Pancreas (tissue), 10 donors: Measurements from ENCODE around the gene ERF. TPM values are rescaled to one million over a fixed set of nuclear protein-coding genes. Genes with fewer than 3 reads are reported as not detected.

Experiments used
- ATAC-seq, 4 donors: fragments of 200-7000 bp; cut with Tn5 transposase; one replicate each; pipeline versions ENCODE4 v1.8.0 to v1.9.1; 2020; ENCODE audit warnings: mild to moderate bottlenecking in 4 of 4, moderate library complexity in 4 of 4
- DNase-seq, 6 donors: peaks; one replicate each; pipeline ENCODE4 v3.0.0-alpha.2; 2020
- FAIRE-seq: peaks from 2 replicates; lab custom pipeline; 2012; peaks lifted over from hg19 to GRCh38; lab: Jason Lieb, UNC
- H3K27ac ChIP-seq, 4 donors: fragments of 200-600 bp; sonication (generic); 1 replicate in 3 of 4; 2 replicates in 1 of 4; pipeline versions ENCODE4 v1.5.0 to v1.8.0; 2020
- H3K27me3 ChIP-seq, 4 donors: fragments of 200-600 bp; one replicate each; pipeline ENCODE4 v1.8.0; 2021
- H3K36me3 ChIP-seq, 3 donors: fragments of 200-600 bp; sonication (generic) in 1 of 3; one replicate each; pipeline versions ENCODE4 v1.5.0 to v1.8.0; 2020 to 2021
- H3K4me1 ChIP-seq, 3 donors: fragments of 200-600 bp; one replicate each; pipeline ENCODE4 v1.8.0; 2021
- H3K4me3 ChIP-seq, 4 donors: fragments of 200-600 bp; sonication (generic) in 2 of 4; one replicate each; pipeline versions ENCODE4 v1.5.0 to v1.8.0; 2020 to 2021
- H3K9me3 ChIP-seq, 4 donors: fragments of 200-600 bp; one replicate each; pipeline ENCODE4 v1.8.0; 2021
- CTCF ChIP-seq, 4 donors: fragments of 200-600 bp; sonication (generic) in 3 of 4; IDR thresholded peaks; one replicate each; pipeline versions ENCODE4 v1.5.0 to v1.8.0; 2021; ENCODE audit warnings: antibody characterized with exemption in 4 of 4
- WGBS, 2 donors: extraction: QIAGEN DNeasy Blood & Tissue Kit; methylation state at CpG; one replicate each; pipeline ENCODE4 v1.1.7; 2013; 5-methylcytosine and 5-hydroxymethylcytosine counted together
- intact Hi-C, 3 donors: fragments of 100-400 bp; cut with DNase I; formaldehyde crosslinking; loops; one replicate each; pipeline versions ENCODE4 v1.11.1 to v1.14.2; 2022
- polyA plus RNA-seq, 2 donors: library from polyadenylated mRNA; stranded (reverse); fragments of 200-250 nt; gene quantifications; one replicate each; pipeline ENCODE4 v1.2.3, GENCODE V29; 2013
- total RNA-seq, 6 donors: library from RNA; stranded (reverse); fragmentation: NEBNext Ultra II Directional in 4 of 6; extraction: Animal tissue kit (Norgen Biotek cat#: 25700) in 4 of 6; gene quantifications; one replicate each; pipeline versions ENCODE4 v1.2.1 to v1.2.4, GENCODE V29; 2021 to 2023
- donor health status: healthy with polysubstance abuse.
- donor health status: DM: no; HTN: no; CAD: no; lungs with moderate emphysema.
- donor health status: DM: no; HTN: no; CAD: no.
- donor health status: control.
- donor health status: control.
- donor health status: Bipolar disorder and iron deficiency.
- donor health status: DM: yes; HTN: yes; CAD: no.
- donor health status: DM: no; HTN: no; CAD: no.
- donor health status: DM: no; HTN: no; CAD: no.
- donor health status: DM: yes; HTN: yes; CAD: no.

The ERF gene
- total and polyA plus RNA-seq, 8 donors, result 20.5 to 48.5 (median 22.9) TPM

GRCh38 chr19:42248270-42249148 lies 6.4 kb downstream of the ERF start:
- no peak overlapping the region for H3K4me3 ChIP-seq
- H3K36me3 ChIP-seq, result peaks cover 0 to 15% (median 9%) of the 10 kb centered on the region in 3 donors
- DNase-seq (peak in 4 of 6 donors; percentile 23 to 76 (median 56)), FAIRE-seq (no peak), ATAC-seq (no peak)
- TF ChIP-seq CTCF (IDR thresholded peaks at IDR 0.05), result no peak
- no peaks in the 10 kb centered on the region for H3K9me3 ChIP-seq
- intact Hi-C loops, result loop anchor here in 1 of 3 donors (10.0 kb wide), 2 partner anchors 46 to 186 kb away; no protein-coding TSS in a partner anchor
- H3K27ac ChIP-seq, result no peak overlapping the region
- 88 to 89% methylated on average over 40 to 41 of the region's 41 CpGs for WGBS, 2 donors
- no peaks in the 10 kb centered on the region for H3K27me3 ChIP-seq
- peaks cover 0 to 20% (median 0%) of the 10 kb centered on the region in 3 donors for H3K4me1 ChIP-seq

DNA sequence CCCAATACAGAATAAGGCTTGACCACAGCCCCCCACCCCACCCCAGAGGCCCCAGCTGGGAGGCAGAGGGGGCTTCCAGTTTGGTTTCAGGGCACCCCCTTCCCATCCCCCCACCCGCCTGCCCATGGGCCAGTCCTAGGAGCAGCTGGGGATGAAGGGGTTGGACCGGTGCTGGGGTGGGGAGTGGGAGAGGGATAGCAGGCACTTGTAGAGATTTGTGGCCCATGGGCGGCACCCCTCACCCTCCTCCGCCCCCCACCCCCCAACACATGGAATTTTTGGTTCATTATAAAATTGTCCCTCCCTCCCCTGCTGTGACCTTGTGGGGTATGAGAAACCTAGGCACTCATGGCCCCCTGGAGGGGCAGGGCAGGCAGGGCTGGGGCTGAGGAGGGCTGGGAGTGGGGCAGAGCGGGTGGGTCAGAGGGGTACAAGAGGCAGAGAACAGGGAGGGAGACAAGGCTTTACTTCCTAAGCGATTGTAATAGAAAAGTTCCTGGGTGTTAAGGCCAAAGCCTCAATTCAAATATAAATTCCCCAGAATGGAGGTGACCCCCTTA lies 7.2 kb downstream of the ERF start:
- H3K36me3 ChIP-seq, result peaks cover 0 to 15% (median 9%) of the 10 kb centered on the region in 3 donors
- no peaks in the 10 kb centered on the region for H3K9me3 ChIP-seq
- TF ChIP-seq CTCF (IDR thresholded peaks at IDR 0.05), result no peak
- FAIRE-seq (no peak), ATAC-seq (no peak), DNase-seq (peak in 2 of 6 donors; percentile 30 to 55)
- H3K27ac ChIP-seq, result no peak overlapping the region
- WGBS, 2 donors, result 90 to 93% methylated on average over 6 of the region's 6 CpGs
- no peak overlapping the region for H3K4me3 ChIP-seq
- intact Hi-C loops, result loop anchor here in 1 of 3 donors (10.0 kb wide), 2 partner anchors 47 to 187 kb away; no protein-coding TSS in a partner anchor
- peaks cover 0 to 17% (median 0%) of the 10 kb centered on the region in 3 donors for H3K4me1 ChIP-seq
- H3K27me3 ChIP-seq, result no peaks in the 10 kb centered on the region

DNA sequence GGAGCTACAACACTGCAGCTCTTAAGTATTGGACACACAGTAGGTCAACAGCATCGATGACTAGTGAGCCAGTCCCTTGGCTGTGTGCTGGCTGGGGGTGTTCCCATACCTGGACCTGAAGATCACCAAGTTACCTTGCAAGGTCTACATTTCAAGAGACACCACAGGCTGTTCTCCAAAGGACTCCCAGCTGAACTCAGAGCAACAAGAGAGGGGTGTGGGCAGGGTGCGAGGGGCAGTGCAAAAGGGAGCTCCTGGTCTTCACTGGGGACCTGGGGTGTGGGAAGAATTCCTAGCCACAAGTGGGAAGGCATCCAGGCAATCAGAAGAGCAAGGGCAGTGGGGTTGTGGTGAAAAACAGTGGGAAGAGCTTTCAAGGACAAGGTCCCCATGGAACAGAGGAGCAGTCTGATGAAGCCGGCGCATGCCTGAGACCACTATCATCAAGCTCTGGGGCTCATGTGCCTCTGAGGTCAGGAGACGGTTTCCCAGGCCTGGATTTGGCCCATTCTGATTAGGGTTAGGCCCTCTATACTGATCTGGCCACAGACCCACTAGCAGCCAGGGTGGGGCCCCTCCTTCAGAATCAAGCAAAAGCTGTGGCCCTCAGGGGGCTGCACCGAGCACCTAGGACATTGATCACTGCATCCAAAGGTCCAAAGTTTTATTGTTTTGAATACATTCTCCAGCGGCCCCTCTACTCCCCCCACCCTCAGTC lies 7.8 kb downstream of the ERF start:
- no peak for TF ChIP-seq CTCF (IDR thresholded peaks at IDR 0.05)
- DNase-seq (no peak), FAIRE-seq (no peak), ATAC-seq (no peak)
- no peaks in the 10 kb centered on the region for H3K9me3 ChIP-seq
- no peak overlapping the region for H3K4me3 ChIP-seq
- peaks cover 0 to 11% (median 0%) of the 10 kb centered on the region in 3 donors for H3K4me1 ChIP-seq
- 67 to 71% methylated on average over 7 of the region's 7 CpGs for WGBS, 2 donors
- no peaks in the 10 kb centered on the region for H3K27me3 ChIP-seq
- peaks cover 0 to 15% (median 9%) of the 10 kb centered on the region in 3 donors for H3K36me3 ChIP-seq
- H3K27ac ChIP-seq, result no peak overlapping the region
- intact Hi-C loops, result loop anchor here in 1 of 3 donors (10.0 kb wide), 2 partner anchors 48 to 188 kb away; no protein-coding TSS in a partner anchor

DNA sequence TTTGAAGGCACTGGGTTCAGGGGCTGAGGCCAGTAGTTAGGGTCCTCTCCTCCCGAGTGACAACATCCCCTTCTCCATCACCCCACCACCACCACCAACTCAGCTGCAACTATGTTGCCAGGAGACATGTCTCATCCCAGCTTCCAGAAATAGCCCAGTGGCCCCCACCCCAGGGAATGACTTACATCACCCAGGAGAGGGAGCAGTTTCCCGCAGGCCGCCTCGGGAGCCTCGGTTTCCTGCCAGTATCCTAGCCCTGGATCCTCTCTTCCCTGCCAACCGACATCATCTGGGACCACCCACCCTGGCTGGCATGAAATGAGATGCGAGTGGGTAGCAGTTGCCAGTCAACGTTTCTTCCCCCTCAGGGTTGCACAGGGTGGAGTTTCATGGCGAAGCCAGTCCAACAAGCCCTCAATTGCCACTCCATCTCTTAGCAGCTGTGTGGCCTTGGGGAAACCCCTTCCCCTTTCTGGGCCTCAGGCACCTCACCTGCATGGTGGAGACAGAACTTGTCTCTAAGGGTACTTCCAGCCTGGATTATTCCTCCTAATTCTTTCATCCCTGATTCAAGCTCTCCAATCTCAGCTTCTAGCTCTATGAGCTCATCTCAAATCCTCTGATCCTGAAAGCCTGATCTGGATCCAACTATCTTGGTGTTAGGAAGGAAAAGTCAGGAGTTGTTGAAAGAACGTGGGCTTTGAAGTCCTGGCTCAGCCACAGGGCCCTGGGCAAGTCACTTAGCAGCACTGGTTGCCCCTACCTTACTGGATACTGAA lies 8.6 kb downstream of the ERF start:
- peak; percentile 18 to 33 (median 23) for TF ChIP-seq CTCF (IDR thresholded peaks at IDR 0.05)
- no peak for FAIRE-seq
- H3K27ac ChIP-seq, result peak overlapping the region in 1 of 4 donors; percentile 17
- no peak overlapping the region for H3K4me3 ChIP-seq
- peak; percentile 66 to 87 (median 76) for DNase-seq
- no peak for ATAC-seq
- H3K36me3 ChIP-seq, result peaks cover 0 to 15% (median 9%) of the 10 kb centered on the region in 3 donors
- intact Hi-C loops, result loop anchor here in 1 of 3 donors (10.0 kb wide), 2 partner anchors 48 to 188 kb away; no protein-coding TSS in a partner anchor
- WGBS, 2 donors, result 26 to 32% methylated on average over 10 of the region's 10 CpGs
- H3K27me3 ChIP-seq, result no peaks in the 10 kb centered on the region
- H3K4me1 ChIP-seq, result peaks cover 0 to 8% (median 2%) of the 10 kb centered on the region in 3 donors
- no peaks in the 10 kb centered on the region for H3K9me3 ChIP-seq
